ENCODE data around the gene TICRR.

DNA sequence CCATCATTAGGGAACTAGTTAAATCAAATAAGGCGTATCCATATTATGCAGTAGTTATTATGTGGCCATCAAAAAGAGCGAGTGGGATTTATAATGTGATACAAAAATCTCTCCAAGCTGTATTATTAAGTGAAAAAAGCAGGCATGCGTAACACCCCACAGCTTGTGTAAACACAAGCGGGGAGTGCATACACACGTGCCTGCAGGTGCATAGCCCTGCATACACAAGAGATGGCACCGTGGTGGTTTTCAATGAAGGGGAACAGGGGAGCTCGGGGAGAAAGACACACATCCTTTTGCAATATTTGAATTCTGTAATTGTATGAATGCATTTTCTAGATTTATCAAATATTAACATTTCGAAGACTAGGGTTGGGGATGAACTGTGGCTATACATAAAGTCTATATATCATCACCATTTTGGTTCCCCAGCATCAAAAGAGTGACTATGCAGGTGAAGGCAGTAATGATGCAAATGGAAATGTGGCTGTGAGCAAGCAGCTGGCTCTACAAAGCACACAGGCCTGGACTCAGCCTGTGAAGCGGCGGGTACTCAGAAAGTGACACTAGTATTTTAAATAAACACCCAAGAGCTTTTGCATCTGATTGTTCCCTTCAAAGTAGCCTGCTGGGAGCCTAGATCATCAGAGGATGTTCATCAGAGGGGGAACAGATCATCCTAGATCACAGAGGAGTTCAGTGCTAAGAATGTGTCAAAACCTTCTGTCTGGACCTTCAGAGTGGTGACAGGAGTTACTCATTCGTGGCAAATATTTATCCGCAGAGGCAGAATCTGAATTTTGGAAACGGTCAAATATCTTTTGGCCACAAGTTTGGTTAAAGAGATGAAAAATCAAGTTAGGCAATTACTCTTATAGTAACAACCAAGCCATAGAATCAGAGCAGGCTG, 89.4 kb downstream of the TICRR start:
- TF ChIP-seq, protein P1, sequence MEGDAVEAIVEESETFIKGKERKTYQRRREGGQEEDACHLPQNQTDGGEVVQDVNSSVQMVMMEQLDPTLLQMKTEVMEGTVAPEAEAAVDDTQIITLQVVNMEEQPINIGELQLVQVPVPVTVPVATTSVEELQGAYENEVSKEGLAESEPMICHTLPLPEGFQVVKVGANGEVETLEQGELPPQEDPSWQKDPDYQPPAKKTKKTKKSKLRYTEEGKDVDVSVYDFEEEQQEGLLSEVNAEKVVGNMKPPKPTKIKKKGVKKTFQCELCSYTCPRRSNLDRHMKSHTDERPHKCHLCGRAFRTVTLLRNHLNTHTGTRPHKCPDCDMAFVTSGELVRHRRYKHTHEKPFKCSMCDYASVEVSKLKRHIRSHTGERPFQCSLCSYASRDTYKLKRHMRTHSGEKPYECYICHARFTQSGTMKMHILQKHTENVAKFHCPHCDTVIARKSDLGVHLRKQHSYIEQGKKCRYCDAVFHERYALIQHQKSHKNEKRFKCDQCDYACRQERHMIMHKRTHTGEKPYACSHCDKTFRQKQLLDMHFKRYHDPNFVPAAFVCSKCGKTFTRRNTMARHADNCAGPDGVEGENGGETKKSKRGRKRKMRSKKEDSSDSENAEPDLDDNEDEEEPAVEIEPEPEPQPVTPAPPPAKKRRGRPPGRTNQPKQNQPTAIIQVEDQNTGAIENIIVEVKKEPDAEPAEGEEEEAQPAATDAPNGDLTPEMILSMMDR (IDR thresholded peaks at IDR 0.05), result no peak
- no peak for TF ChIP-seq EP300 (IDR thresholded peaks at IDR 0.05)

Data from suprapubic skin (tissue), 3 donors.